Right lobe of liver (tissue), 6 donors: ENCODE results near the gene TNS3. TPM values are rescaled to one million over a fixed set of nuclear protein-coding genes. Genes with fewer than 3 reads are reported as not detected.

Experiments used
- ATAC-seq, 4 donors: fragments of 200-7000 bp; cut with Tn5 transposase; one replicate each; pipeline ENCODE4 v1.9.1; 2020; ENCODE audit warnings: mild to moderate bottlenecking in 4 of 4, moderate library complexity in 4 of 4
- DNase-seq, 3 donors: peaks; one replicate each; pipeline ENCODE4 v3.0.0-alpha.2; 2020
- H3K27ac ChIP-seq, 3 donors: fragments of 200-600 bp; one replicate each; pipeline ENCODE4 v1.8.0; 2022
- H3K27me3 ChIP-seq, 2 donors: fragments of 200-600 bp; one replicate each; pipeline ENCODE4 v1.8.0; 2022
- H3K36me3 ChIP-seq, 4 donors: fragments of 200-600 bp; sonication (generic) in 1 of 4; one replicate each; pipeline versions ENCODE4 v1.5.1 to v1.8.0; 2017 to 2022; ENCODE audit warnings: control low read depth in 1 of 4
- H3K4me1 ChIP-seq, 4 donors: fragments of 200-600 bp; sonication (generic) in 1 of 4; one replicate each; pipeline versions ENCODE4 v1.5.1 to v1.8.0; 2017 to 2022; ENCODE audit warnings: control low read depth in 1 of 4
- H3K4me3 ChIP-seq, 3 donors: fragments of 200-600 bp; one replicate each; pipeline ENCODE4 v1.8.0; 2022
- H3K9me3 ChIP-seq, 4 donors: fragments of 200-600 bp; sonication (generic) in 1 of 4; one replicate each; pipeline versions ENCODE4 v1.5.1 to v1.8.0; 2017 to 2022; ENCODE audit warnings: control low read depth in 1 of 4
- CTCF ChIP-seq, 4 donors: fragments of 200-600 bp in 3 of 4; fragments of 450-650 bp in 1 of 4; IDR thresholded peaks; one replicate each; pipeline versions ENCODE4 v1.5.1 to v1.8.0; 2016 to 2022; ENCODE audit warnings: antibody characterized with exemption in 4 of 4, mild to moderate bottlenecking in 2 of 4
- POLR2A ChIP-seq: fragments of 450-650 bp; IDR thresholded peaks from one replicate; pipeline ENCODE4 v1.6.1; 2017; ENCODE audit warnings: antibody characterized with exemption, mild to moderate bottlenecking
- WGBS: methylation state at CpG from one replicate; pipeline ENCODE4 v1.1.6; 2018; ENCODE audit warnings: low coverage, low lambda C conversion rate; ENCODE audit not compliant: insufficient coverage; ENCODE audit errors: missing lambda C conversion rate; 5-methylcytosine and 5-hydroxymethylcytosine counted together
- intact Hi-C, 2 donors: fragments of 100-400 bp; cut with DNase I; formaldehyde crosslinking; loops; one replicate each; pipeline versions ENCODE4 v1.11.2 to v1.14.1; 2022
- total RNA-seq, 6 experiments: library from RNA; depleted of rRNA in 2 of 6; stranded (reverse); fragments of >200 nt in 2 of 6; fragmentation: NEBNext Ultra II Directional in 3 of 6; extraction: Animal tissue kit (Norgen Biotek cat#: 25700) in 3 of 6; gene quantifications; one replicate each; pipeline versions ENCODE4 v1.1.0 to v1.2.4, GENCODE V29; 2016 to 2023
- donor health status: DM: no; HTN: yes; CAD: no.
- donor health status: DM: no; HTN: no; CAD: no.
- donor health status: DM: no; HTN: no; CAD: no.
- donor health status: DM: no; HTN: yes; CAD: no.
- donor health status: DM: no; HTN: yes; CAD: no.

TNS3 gene
- total RNA-seq, 6 experiments from 2014 or later, result 51.2 to 95.0 (median 58.4) TPM

- DNase-seq, result no peak
- peak overlapping the region in 1 of 3 donors; percentile 47 for H3K27ac ChIP-seq
Measured at GRCh38 chr7:47504551-47505311, 77.2 kb downstream of the TNS3 start.

GRCh38 chr7:47503281-47503680 lies 78.6 kb downstream of the TNS3 start:
- Histone ChIP-seq H3K4me1 (peaks cover 3 to 39% (median 15%) of the 10 kb centered on the region in 4 donors), H3K36me3 (peaks cover 0 to 16% (median 3%) of the 10 kb centered on the region in 4 donors), H3K4me3 (no peak overlapping the region), H3K9me3 (no peaks in the 10 kb centered on the region), H3K27ac (peak overlapping the region in 1 of 3 donors; percentile 47), H3K27me3 (no peaks in the 10 kb centered on the region)
- no peak for TF ChIP-seq CTCF (IDR thresholded peaks at IDR 0.05)
- no peak for TF ChIP-seq POLR2A
- no peak for ATAC-seq
- DNase-seq, result no peak
- intact Hi-C loops, result no loop called here

More at GRCh38 chr7:47504551-47505311, 77.2 kb downstream of the TNS3 start:
- no peaks in the 10 kb centered on the region for H3K9me3 ChIP-seq
- peaks cover 0 to 25% (median 8%) of the 10 kb centered on the region in 4 donors for H3K4me1 ChIP-seq
- H3K4me3 ChIP-seq, result no peak overlapping the region
- no peak for ATAC-seq
- WGBS, result 95% methylated on average over 4 of the region's 14 CpGs
- peaks cover 0 to 16% (median 3%) of the 10 kb centered on the region in 4 donors for H3K36me3 ChIP-seq
- intact Hi-C loops, result no loop called here
- no peaks in the 10 kb centered on the region for H3K27me3 ChIP-seq
- TF ChIP-seq CTCF (IDR thresholded peaks at IDR 0.05) (no peak), POLR2A (no peak)

- intact Hi-C loops, result no loop called here
- DNase-seq (no peak), ATAC-seq (no peak)
- Histone ChIP-seq H3K36me3 (peaks cover 0 to 16% (median 3%) of the 10 kb centered on the region in 4 donors), H3K4me3 (no peak overlapping the region), H3K9me3 (no peaks in the 10 kb centered on the region), H3K27me3 (no peaks in the 10 kb centered on the region), H3K4me1 (peaks cover 3 to 38% (median 18%) of the 10 kb centered on the region in 4 donors), H3K27ac (no peak overlapping the region)
- WGBS, result 65% methylated on average over 8 of the region's 12 CpGs
- no peak for TF ChIP-seq CTCF (IDR thresholded peaks at IDR 0.05)
- TF ChIP-seq POLR2A, result no peak
Measured at GRCh38 chr7:47502240-47502877, 79.6 kb downstream of the TNS3 start.

- TF ChIP-seq POLR2A (no peak), CTCF (IDR thresholded peaks at IDR 0.05) (no peak)
- 87% methylated on average over 10 of the region's 11 CpGs for WGBS
- DNase-seq (no peak), ATAC-seq (no peak)
- Histone ChIP-seq H3K4me3 (no peak overlapping the region), H3K27ac (peak overlapping the region in 2 of 3 donors; percentile 22 to 43), H3K36me3 (peaks cover 0 to 13% (median 2%) of the 10 kb centered on the region in 4 donors), H3K4me1 (peaks cover 3 to 43% (median 22%) of the 10 kb centered on the region in 4 donors), H3K27me3 (no peaks in the 10 kb centered on the region), H3K9me3 (no peaks in the 10 kb centered on the region)
- intact Hi-C loops, result no loop called here
Measured at GRCh38 chr7:47501406-47501805, 80.5 kb downstream of the TNS3 start.
